H9 (cell line): ENCODE data around the gene NUP214. TPM values are rescaled to one million over a fixed set of nuclear protein-coding genes. Genes with fewer than 3 reads are reported as not detected.

Experiments
- DNase-seq: peaks from one replicate; pipeline ENCODE4 v3.0.0-alpha.2; 2017
- H2AFZ ChIP-seq: one replicate; pipeline ENCODE4 v1.6.1; 2013; ENCODE audit warnings: mild to moderate bottlenecking, low read length, control low read depth, moderate library complexity
- H2AK5ac ChIP-seq: 2 replicates; pipeline ENCODE4 v1.6.1; 2013; ENCODE audit warnings: low read length, control low read depth, mixed read lengths; ENCODE audit not compliant: insufficient read length
- H2BK120ac ChIP-seq: one replicate; pipeline ENCODE4 v1.6.1; 2013; ENCODE audit warnings: low read depth, mild to moderate bottlenecking, low read length, control low read depth, inconsistent platforms; ENCODE audit not compliant: poor library complexity, severe bottlenecking
- H2BK12ac ChIP-seq: 2 replicates; pipeline ENCODE4 v1.6.1; 2013; ENCODE audit warnings: low read length, control low read depth, mixed read lengths, low read depth; ENCODE audit not compliant: insufficient read length
- H2BK15ac ChIP-seq: 2 replicates; pipeline ENCODE4 v1.6.1; 2013; ENCODE audit warnings: low read depth, low read length, control low read depth
- H2BK20ac ChIP-seq: one replicate; pipeline ENCODE4 v1.6.1; 2013; ENCODE audit warnings: low read depth, mild to moderate bottlenecking, low read length, control low read depth, inconsistent platforms; ENCODE audit not compliant: poor library complexity, severe bottlenecking
- H2BK5ac ChIP-seq: 2 replicates; pipeline ENCODE4 v1.6.1; 2013; ENCODE audit warnings: low read length, control low read depth, mixed read lengths; ENCODE audit not compliant: insufficient read length
- H3K14ac ChIP-seq: 2 replicates; pipeline ENCODE4 v1.6.1; 2013; ENCODE audit warnings: low read length, control low read depth; ENCODE audit not compliant: insufficient read depth
- H3K18ac ChIP-seq: 2 replicates; pipeline ENCODE4 v1.6.1; 2013; ENCODE audit warnings: low read depth, mild to moderate bottlenecking, mixed read lengths, low read length, control low read depth; ENCODE audit not compliant: insufficient read length
- H3K23ac ChIP-seq: 2 replicates; pipeline ENCODE4 v1.6.1; 2013; ENCODE audit warnings: low read length, control low read depth, mixed read lengths, low read depth; ENCODE audit not compliant: insufficient read length
- H3K23me2 ChIP-seq: 2 replicates; pipeline ENCODE4 v1.6.1; 2013; ENCODE audit warnings: low read depth, mild to moderate bottlenecking, mixed read lengths, low read length, control low read depth; ENCODE audit not compliant: insufficient read length, poor library complexity, severe bottlenecking
- H3K27ac ChIP-seq: 2 replicates; pipeline ENCODE4 v1.5.1; 2013; ENCODE audit warnings: low read length, control low read depth, mixed read lengths, low read depth; ENCODE audit not compliant: insufficient read length
- H3K27me3 ChIP-seq: 2 replicates; pipeline ENCODE4 v1.6.1; 2013; ENCODE audit warnings: low read length, control low read depth, inconsistent platforms; ENCODE audit not compliant: insufficient read depth
- H3K4ac ChIP-seq: 2 replicates; pipeline ENCODE4 v1.6.1; 2013; ENCODE audit warnings: low read depth, mild to moderate bottlenecking, control low read depth, inconsistent platforms, low read length, moderate library complexity
- H3K4me1 ChIP-seq: 2 replicates; pipeline ENCODE4 v1.6.1; 2013; ENCODE audit warnings: low read length, control low read depth, inconsistent platforms; ENCODE audit not compliant: insufficient read depth
- H3K4me2 ChIP-seq: 2 replicates; pipeline ENCODE4 v1.6.1; 2013; ENCODE audit warnings: low read length, control low read depth, mixed read lengths; ENCODE audit not compliant: insufficient read length, insufficient read depth
- H3K56ac ChIP-seq: 2 replicates; pipeline ENCODE4 v1.6.1; 2013; ENCODE audit warnings: low read depth, mild to moderate bottlenecking, mixed read lengths, low read length, control low read depth; ENCODE audit not compliant: insufficient read length
- H3K79me1 ChIP-seq: 2 replicates; pipeline ENCODE4 v1.6.1; 2013; ENCODE audit warnings: low read depth, mild to moderate bottlenecking, moderate library complexity, low read length, control low read depth, inconsistent platforms; ENCODE audit not compliant: insufficient read depth, poor library complexity, severe bottlenecking
- H3K79me2 ChIP-seq: 2 replicates; pipeline ENCODE4 v1.6.1; 2013; ENCODE audit warnings: low read length, control low read depth, inconsistent platforms; ENCODE audit not compliant: insufficient read depth
- H3K9ac ChIP-seq: 2 replicates; pipeline ENCODE4 v1.6.1; 2013; ENCODE audit warnings: low read length, control low read depth, mixed read lengths; ENCODE audit not compliant: insufficient read length; ENCODE audit errors: extremely low read depth
- H3K9me3 ChIP-seq: one replicate; pipeline ENCODE4 v1.6.1; 2013; ENCODE audit warnings: low read depth, low read length, inconsistent platforms; ENCODE audit not compliant: control insufficient read depth
- H3T11ph ChIP-seq: one replicate; pipeline ENCODE4 v1.6.1; 2013; ENCODE audit warnings: mild to moderate bottlenecking, low read length, control low read depth, inconsistent platforms
- H4K20me1 ChIP-seq: one replicate; pipeline ENCODE4 v1.6.1; 2013; ENCODE audit not compliant: control insufficient read depth, insufficient read length, insufficient read depth
- H4K5ac ChIP-seq: 2 replicates; pipeline ENCODE4 v1.6.1; 2013; ENCODE audit warnings: low read depth, mild to moderate bottlenecking, mixed read lengths, low read length, control low read depth; ENCODE audit not compliant: insufficient read length
- H4K8ac ChIP-seq: replicated peaks from 2 replicates; pipeline ENCODE4 v1.6.1; 2013; ENCODE audit warnings: low read length, control low read depth, mixed read lengths, low read depth; ENCODE audit not compliant: insufficient read length
- H4K91ac ChIP-seq: 2 replicates; pipeline ENCODE4 v1.6.1; 2013; ENCODE audit warnings: low read depth, mild to moderate bottlenecking, moderate library complexity, mixed read lengths, low read length, control low read depth; ENCODE audit not compliant: insufficient read length
- H3K27ac Mint-ChIP-seq, 3 experiments: 2 replicates in 2 of 3; 3 replicates in 1 of 3; pipeline ENCODE4 v1.8.0; 2020 to 2021; ENCODE audit warnings: mixed read lengths in 3 of 3, mild to moderate bottlenecking in 1 of 3, moderate library complexity in 1 of 3
- H3K27me3 Mint-ChIP-seq: 2 replicates; pipeline ENCODE4 v1.8.0; 2021; ENCODE audit warnings: low read depth, mild to moderate bottlenecking, moderate library complexity, mixed read lengths
- H3K36me3 Mint-ChIP-seq, 3 experiments: 2 replicates in 2 of 3; 3 replicates in 1 of 3; pipeline ENCODE4 v1.8.0; 2020 to 2021; ENCODE audit warnings: low read depth in 3 of 3, mixed read lengths in 3 of 3; ENCODE audit not compliant: insufficient read depth in 1 of 3
- H3K4me1 Mint-ChIP-seq, 2 experiments: 2 replicates each; pipeline ENCODE4 v1.8.0; 2020; ENCODE audit warnings: mixed read lengths in 2 of 2
- H3K4me3 Mint-ChIP-seq, 2 experiments: 2 replicates in 1 of 2; 3 replicates in 1 of 2; pipeline ENCODE4 v1.8.0; 2020 to 2021; ENCODE audit warnings: mild to moderate bottlenecking in 2 of 2, mixed read lengths in 2 of 2, moderate library complexity in 1 of 2
- H3K9me3 Mint-ChIP-seq, 2 experiments: 2 replicates in 1 of 2; 3 replicates in 1 of 2; pipeline ENCODE4 v1.8.0; 2020; ENCODE audit warnings: mild to moderate bottlenecking in 2 of 2, mixed read lengths in 2 of 2, moderate library complexity in 1 of 2
- WGBS: extraction: QIAGEN DNeasy Blood & Tissue Kit; methylation state at CpG from one replicate; pipeline ENCODE4 v1.1.7; 2013; ENCODE audit warnings: missing lambda C conversion rate, low lambda C conversion rate, mixed read lengths; ENCODE audit not compliant: insufficient read length; ENCODE audit errors: extremely low coverage; 5-methylcytosine and 5-hydroxymethylcytosine counted together
- total RNA-seq: library from RNA; stranded (reverse); gene quantifications from 2 replicates; pipeline ENCODE4 v1.2.1, GENCODE V29; 2021
- TF ChIP-seq, protein P1 (sequence below): fragments of 200-600 bp; sonication (generic); conservative IDR thresholded peaks from 3 replicates; pipeline ENCODE4 v1.8.0; 2021; ENCODE audit warnings: antibody characterized with exemption, mild to moderate bottlenecking

The NUP214 gene
- total RNA-seq, 1 experiment from 2014 or later, result 53.8 TPM

DNA sequence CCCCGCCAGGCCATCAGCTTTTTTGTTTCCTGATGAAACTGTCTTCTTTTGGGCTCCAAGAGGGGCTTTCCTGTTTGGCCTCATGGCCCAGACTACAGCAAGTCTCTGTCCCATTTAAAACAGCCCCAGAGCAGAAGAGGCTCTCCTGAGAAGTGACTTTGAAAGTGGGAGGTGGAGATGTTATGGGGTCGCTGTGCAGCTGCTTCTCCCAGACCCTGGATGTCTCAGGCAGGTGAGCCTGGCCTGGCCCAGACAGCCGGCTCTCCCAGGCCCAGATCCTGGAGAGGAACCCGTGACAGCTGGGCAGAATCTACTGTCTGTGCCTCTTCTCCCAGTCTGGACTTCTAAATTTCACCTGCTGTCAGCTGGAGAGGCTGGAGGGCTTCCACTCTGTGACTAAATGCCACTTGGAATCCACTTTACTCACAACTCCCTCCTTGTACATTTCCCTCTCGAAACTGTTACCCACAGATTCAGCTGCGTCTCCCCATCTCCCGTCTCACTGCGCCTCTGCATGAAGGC is 130.4 kb downstream of the NUP214 start:
- Histone ChIP-seq H3K23ac (no peak overlapping the region), H3K4me1 (no peaks in the 10 kb centered on the region; the same call in 1 of the 2 replicates), H2AK5ac (no peak overlapping the region), H3K23me2 (peaks cover 5% of the 10 kb centered on the region), H3K14ac (no peak overlapping the region), H2BK120ac (no peak overlapping the region), H3K27me3 (no peaks in the 10 kb centered on the region), H2AFZ (no peak overlapping the region), H2BK5ac (no peak overlapping the region), H2BK20ac (no peak overlapping the region), H2BK15ac (no peak overlapping the region), H2BK12ac (no peak overlapping the region), H3K18ac (no peak overlapping the region), H4K20me1 (no peaks in the 10 kb centered on the region), H3K79me1 (no peaks in the 10 kb centered on the region), H4K5ac (no peak overlapping the region), H3K4me2 (no peak overlapping the region), H4K8ac (no peak overlapping the region), H3T11ph (no peak overlapping the region), H3K9me3 (no peaks in the 10 kb centered on the region), H4K91ac (no peak overlapping the region), H3K79me2 (no peaks in the 10 kb centered on the region), H3K4ac (no peak overlapping the region), H3K27ac (no peak overlapping the region), H3K56ac (no peak overlapping the region), H3K9ac (no peak overlapping the region)
- no peak for DNase-seq
- TF ChIP-seq, protein P1, sequence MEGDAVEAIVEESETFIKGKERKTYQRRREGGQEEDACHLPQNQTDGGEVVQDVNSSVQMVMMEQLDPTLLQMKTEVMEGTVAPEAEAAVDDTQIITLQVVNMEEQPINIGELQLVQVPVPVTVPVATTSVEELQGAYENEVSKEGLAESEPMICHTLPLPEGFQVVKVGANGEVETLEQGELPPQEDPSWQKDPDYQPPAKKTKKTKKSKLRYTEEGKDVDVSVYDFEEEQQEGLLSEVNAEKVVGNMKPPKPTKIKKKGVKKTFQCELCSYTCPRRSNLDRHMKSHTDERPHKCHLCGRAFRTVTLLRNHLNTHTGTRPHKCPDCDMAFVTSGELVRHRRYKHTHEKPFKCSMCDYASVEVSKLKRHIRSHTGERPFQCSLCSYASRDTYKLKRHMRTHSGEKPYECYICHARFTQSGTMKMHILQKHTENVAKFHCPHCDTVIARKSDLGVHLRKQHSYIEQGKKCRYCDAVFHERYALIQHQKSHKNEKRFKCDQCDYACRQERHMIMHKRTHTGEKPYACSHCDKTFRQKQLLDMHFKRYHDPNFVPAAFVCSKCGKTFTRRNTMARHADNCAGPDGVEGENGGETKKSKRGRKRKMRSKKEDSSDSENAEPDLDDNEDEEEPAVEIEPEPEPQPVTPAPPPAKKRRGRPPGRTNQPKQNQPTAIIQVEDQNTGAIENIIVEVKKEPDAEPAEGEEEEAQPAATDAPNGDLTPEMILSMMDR, result no peak
- no CpG with 5 or more reads among the region's 8 CpGs for WGBS
- Mint-ChIP-seq H3K4me3 (no peak overlapping the region; a peak in 1 of 5 replicates), H3K4me1 (peaks cover 11 to 31% of the 10 kb centered on the region in 2 experiments), H3K27ac (peak overlapping the region in 2 of 3 experiments; percentile 86 to 97; a peak in 3 of 7 replicates), H3K27me3 (no peaks in the 10 kb centered on the region), H3K9me3 (no peaks in the 10 kb centered on the region), H3K36me3 (no peaks in the 10 kb centered on the region; a peak in 2 of 7 replicates)
